SK-N-SH (cell line): ENCODE measurements around the gene STX1B. TPM values are rescaled to one million over a fixed set of nuclear protein-coding genes. Genes with fewer than 3 reads are reported as not detected.

ENCODE experiments used
- CTCF ChIA-PET: fragments of 300-600, 350-600 bp; formaldehyde crosslinking; extraction: SDS; loops from one replicate; lab custom pipeline; 2021; lab: Yijun Ruan, JAX
- POLR2A ChIA-PET: fragments of 350-600 bp; sonication (Branson Sonifier 250); formaldehyde crosslinking; extraction: SDS; loops from one replicate; lab custom pipeline; 2020; ENCODE audit warnings: antibody characterized with exemption, inconsistent platforms; lab: Yijun Ruan, JAX
- DNase-seq: peaks from one replicate; pipeline ENCODE4 v3.0.0; 2012
- H2AFZ ChIP-seq: fragments of 200-600 bp; sonication (generic); 2 replicates; pipeline ENCODE4 v1.8.1; 2016; ENCODE audit warnings: antibody characterized with exemption, mild to moderate bottlenecking, low read depth
- H3F3A ChIP-seq: fragments of 200-600 bp; sonication (generic); replicated peaks from 2 replicates; pipeline ENCODE3; 2016; ENCODE audit warnings: antibody characterized with exemption, mild to moderate bottlenecking; ENCODE audit not compliant: insufficient read depth
- H3K27ac ChIP-seq, 2 experiments: fragments of 200-500 bp in 1 of 2; fragments of 200-600 bp in 1 of 2; sonication (Bioruptor generic) in 1 of 2; sonication (generic), shearing (Covaris generic) in 1 of 2; 2 replicates each; pipeline versions ENCODE4 v1.5.1 to v1.6.1; 2014 to 2016; ENCODE audit warnings: low read depth in 2 of 2, inconsistent platforms in 1 of 2, low read length in 1 of 2, mild to moderate bottlenecking in 1 of 2, mixed read lengths in 1 of 2
- H3K27me3 ChIP-seq: fragments of 200-600 bp; sonication (generic), shearing (Covaris generic); 2 replicates; pipeline ENCODE4 v1.6.1; 2016; ENCODE audit warnings: mixed run types; ENCODE audit not compliant: insufficient read depth
- H3K36me3 ChIP-seq, 2 experiments: fragments of 200-500 bp in 1 of 2; fragments of 200-600 bp in 1 of 2; sonication (Bioruptor generic) in 1 of 2; sonication (generic) in 1 of 2; replicated peaks in 1 of 2; 2 replicates each; pipeline versions ENCODE3 to v1.5.1; 2014 to 2016; ENCODE audit warnings: low read length in 1 of 2, mild to moderate bottlenecking in 1 of 2; ENCODE audit not compliant: insufficient read depth in 2 of 2, control insufficient read depth in 1 of 2
- H3K4me1 ChIP-seq, 2 experiments: fragments of 200-500 bp in 1 of 2; fragments of 200-600 bp in 1 of 2; sonication (Bioruptor generic) in 1 of 2; sonication (generic), shearing (Covaris generic) in 1 of 2; 2 replicates each; pipeline versions ENCODE4 v1.5.1 to v1.6.1; 2014 to 2016; ENCODE audit warnings: low read depth in 1 of 2, low read length in 1 of 2, mixed run types in 1 of 2; ENCODE audit not compliant: insufficient read depth in 2 of 2, control insufficient read depth in 1 of 2
- H3K4me2 ChIP-seq: fragments of 200-600 bp; sonication (generic), shearing (Covaris generic); 2 replicates; pipeline ENCODE4 v1.6.1; 2017; ENCODE audit warnings: mixed run types
- H3K4me3 ChIP-seq, 2 experiments: fragments of 200-500 bp in 1 of 2; fragments of 200-600 bp in 1 of 2; sonication (Bioruptor generic) in 1 of 2; sonication (generic), shearing (Covaris generic) in 1 of 2; 2 replicates each; pipeline versions ENCODE4 v1.5.1 to v1.8.1; 2014 to 2016; ENCODE audit warnings: low read depth in 2 of 2, inconsistent platforms in 1 of 2, low read length in 1 of 2, mild to moderate bottlenecking in 1 of 2, mixed read lengths in 1 of 2, moderate library complexity in 1 of 2
- H3K79me2 ChIP-seq: fragments of 200-600 bp; sonication (generic); 2 replicates; pipeline ENCODE4 v1.8.1; 2017; ENCODE audit warnings: mild to moderate bottlenecking; ENCODE audit not compliant: insufficient read depth
- H3K9ac ChIP-seq: fragments of 200-600 bp; sonication (generic); 2 replicates; pipeline ENCODE4 v1.6.1; 2017; ENCODE audit warnings: mixed run types
- H3K9me2 ChIP-seq: fragments of 200-600 bp; sonication (generic); 2 replicates; pipeline ENCODE4 v1.6.1; 2017; ENCODE audit warnings: mixed run types
- H3K9me3 ChIP-seq: fragments of 200-600 bp; sonication (generic); 2 replicates; pipeline ENCODE4 v1.6.1; 2017; ENCODE audit warnings: mixed run types, mild to moderate bottlenecking, moderate library complexity
- H4K20me1 ChIP-seq: fragments of 200-600 bp; sonication (generic); 2 replicates; pipeline ENCODE4 v1.6.1; 2017; ENCODE audit warnings: mild to moderate bottlenecking, mixed run types; ENCODE audit not compliant: insufficient read depth
- CHD2 ChIP-seq: fragments of 150-350 bp; IDR thresholded peaks from 2 replicates; pipeline ENCODE4 v1.6.1; 2018; ENCODE audit warnings: low read length; ENCODE audit not compliant: partially characterized antibody
- FOSL2 ChIP-seq: IDR thresholded peaks from 2 replicates; pipeline ENCODE4 v1.4.0; 2012; ENCODE audit warnings: low read depth, mild to moderate bottlenecking, moderate library complexity, borderline replicate concordance
- FOXJ3 ChIP-seq: sonication (generic); formaldehyde crosslinking; IDR thresholded peaks from 2 replicates; pipeline ENCODE4 v1.5.1; 2020; ENCODE audit warnings: mild to moderate bottlenecking, missing genetic modification reagents
- IRF3 ChIP-seq: fragments of 150-350 bp; IDR thresholded peaks from 2 replicates; pipeline ENCODE4 v1.6.1; 2016; ENCODE audit warnings: mild to moderate bottlenecking, low read depth, low read length
- JUND ChIP-seq: IDR thresholded peaks from 2 replicates; pipeline ENCODE4 v1.4.0; 2012
- MAX ChIP-seq: IDR thresholded peaks from 2 replicates; pipeline ENCODE4 v1.4.0; 2012; ENCODE audit warnings: low read depth
- MEF2A ChIP-seq: IDR thresholded peaks from 2 replicates; pipeline ENCODE4 v1.4.0; 2012; ENCODE audit warnings: low read depth, borderline replicate concordance
- NFIC ChIP-seq: IDR thresholded peaks from 2 replicates; pipeline ENCODE4 v1.4.0; 2012; ENCODE audit warnings: borderline replicate concordance
- NRF1 ChIP-seq: IDR thresholded peaks from 2 replicates; pipeline ENCODE4 v1.6.1; 2012; ENCODE audit warnings: low read depth, mild to moderate bottlenecking, low read length
- RCOR1 ChIP-seq: fragments of 150-350 bp; IDR thresholded peaks from 2 replicates; pipeline ENCODE4 v1.6.1; 2017; ENCODE audit warnings: antibody characterized with exemption, low read length
- RFX5 ChIP-seq: IDR thresholded peaks from 2 replicates; pipeline ENCODE4 v1.6.1; 2012; ENCODE audit warnings: mild to moderate bottlenecking, improper control_type of control experiment, low read length
- RXRA ChIP-seq: IDR thresholded peaks from 2 replicates; pipeline ENCODE4 v1.4.0; 2012; ENCODE audit warnings: low read depth, mild to moderate bottlenecking, borderline replicate concordance
- SMC3 ChIP-seq: IDR thresholded peaks from 2 replicates; pipeline ENCODE4 v1.6.1; 2012; ENCODE audit warnings: low read depth, low read length, improper control_type of control experiment
- TAF1 ChIP-seq: IDR thresholded peaks from 2 replicates; pipeline ENCODE4 v1.6.1; 2012; ENCODE audit warnings: low read depth, mild to moderate bottlenecking, low read length, moderate library complexity, borderline replicate concordance
- TEAD4 ChIP-seq: IDR thresholded peaks from 2 replicates; pipeline ENCODE4 v1.4.0; 2012; ENCODE audit warnings: mild to moderate bottlenecking, borderline replicate concordance; ENCODE audit not compliant: insufficient read depth
- USF2 ChIP-seq: fragments of 150-350 bp; IDR thresholded peaks from 2 replicates; pipeline ENCODE4 v1.6.1; 2017; ENCODE audit warnings: antibody characterized with exemption, low read length, low read depth, borderline replicate concordance
- YY1 ChIP-seq: IDR thresholded peaks from 2 replicates; pipeline ENCODE4 v1.4.0; 2012; ENCODE audit warnings: low read depth, mild to moderate bottlenecking
- WGBS: methylation state at CpG from one replicate; pipeline ENCODE4 v1.1.6; 2017; ENCODE audit warnings: low lambda C conversion rate; 5-methylcytosine and 5-hydroxymethylcytosine counted together
- polyA plus RNA-seq, 3 experiments: library from polyadenylated mRNA; depleted of rRNA; stranded (reverse); fragments of >200 nt; gene quantifications; 2 replicates each; pipeline ENCODE4 v1.2.3, GENCODE V29; 2012

Gene STX1B
- polyA plus RNA-seq, 1 of the 3 experiments (the other 2 are of a cell fraction) = 21.2 TPM

GRCh38 chr16:31031276-31031675 lies 20.8 kb upstream of the STX1B start:
- Histone ChIP-seq H3K4me3 (no peak overlapping the region), H3K9ac (no peak overlapping the region), H3F3A (peaks cover 8% of the 10 kb centered on the region), H3K9me2 (no peaks in the 10 kb centered on the region), H3K4me1 (peaks cover 9 to 10% of the 10 kb centered on the region in 2 experiments; a peak in 2 of 4 replicates), H3K36me3 (peaks cover 4 to 18% of the 10 kb centered on the region in 2 experiments), H3K27ac (no peak overlapping the region), H3K9me3 (no peaks in the 10 kb centered on the region), H4K20me1 (peaks cover 7% of the 10 kb centered on the region), H2AFZ (no peak overlapping the region), H3K27me3 (no peaks in the 10 kb centered on the region), H3K79me2 (peaks cover 19% of the 10 kb centered on the region), H3K4me2 (no peak overlapping the region)
- TF ChIP-seq TEAD4 (no peak), FOSL2 (no peak), MAX (no peak), SMC3 (no peak), MEF2A (no peak), JUND (no peak), YY1 (no peak)
- 77% methylated on average over 4 of the region's 4 CpGs for WGBS
- ChIA-PET POLR2A (no interaction called here), CTCF (no interaction called here)
- DNase-seq = no peak

GRCh38 chr16:31029272-31029671 lies 18.8 kb upstream of the STX1B start:
- CTCF ChIA-PET = interaction anchor here (1.9 kb wide), 1 partner anchor 75 kb away, joined by 5 read pairs; no protein-coding TSS in a partner anchor
- no peak for DNase-seq
- H4K20me1 ChIP-seq = peaks cover under 1% of the 10 kb centered on the region

GRCh38 chr16:31025339-31025738 lies 14.9 kb upstream of the STX1B start:
- no peaks in the 10 kb centered on the region for H3K79me2 ChIP-seq
- H3K9ac ChIP-seq = no peak overlapping the region
- 93% methylated on average over 5 of the region's 5 CpGs for WGBS
- H3K27ac ChIP-seq = no peak overlapping the region
- H3K4me2 ChIP-seq = no peak overlapping the region
- H3K4me3 ChIP-seq = no peak overlapping the region
- H3F3A ChIP-seq = no peaks in the 10 kb centered on the region
- DNase-seq = no peak
- H3K9me2 ChIP-seq = no peaks in the 10 kb centered on the region
- ChIA-PET CTCF (no interaction called here), POLR2A (no interaction called here)
- no peaks in the 10 kb centered on the region for H3K36me3 ChIP-seq
- no peaks in the 10 kb centered on the region for H4K20me1 ChIP-seq
- no peaks in the 10 kb centered on the region for H3K27me3 ChIP-seq
- no peaks in the 10 kb centered on the region for H3K4me1 ChIP-seq
- no peak overlapping the region for H2AFZ ChIP-seq
- no peaks in the 10 kb centered on the region for H3K9me3 ChIP-seq
- TF ChIP-seq NRF1 = no peak
- no peak for TF ChIP-seq USF2
- no peak for TF ChIP-seq NFIC
- TF ChIP-seq TAF1 = no peak
- no peak for TF ChIP-seq SMC3
- no peak for TF ChIP-seq IRF3
- no peak for TF ChIP-seq MEF2A
- TF ChIP-seq RCOR1 = no peak
- TF ChIP-seq FOXJ3 (CRISPR knock-in tag) = no peak
- TF ChIP-seq RXRA = no peak
- TF ChIP-seq RFX5 = no peak
- no peak for TF ChIP-seq JUND

More at GRCh38 chr16:31029272-31029671, 18.8 kb upstream of the STX1B start:
- no peaks in the 10 kb centered on the region for H3K27me3 ChIP-seq
- H3K4me3 ChIP-seq = no peak overlapping the region
- H2AFZ ChIP-seq = no peak overlapping the region
- H3K4me2 ChIP-seq = no peak overlapping the region
- no peaks in the 10 kb centered on the region for H3K9me3 ChIP-seq
- peaks cover 8% of the 10 kb centered on the region for H3F3A ChIP-seq
- no peak overlapping the region for H3K9ac ChIP-seq
- WGBS = 72% methylated on average over 5 of the region's 5 CpGs
- no peaks in the 10 kb centered on the region for H3K36me3 ChIP-seq
- H3K79me2 ChIP-seq = peaks cover 7% of the 10 kb centered on the region
- POLR2A ChIA-PET = no interaction called here
- no peak overlapping the region for H3K27ac ChIP-seq
- H3K4me1 ChIP-seq = peaks cover 5 to 7% of the 10 kb centered on the region in 2 experiments; a peak in 2 of 4 replicates
- no peaks in the 10 kb centered on the region for H3K9me2 ChIP-seq
- TF ChIP-seq MEF2A (no peak), CHD2 (no peak)
- TF ChIP-seq, all 33 proteins: peak for 0
